ENCODE data around the gene ZSWIM5.
"Not testable (repeated sequence)": the region's sequence is repeated elsewhere in the genome, so short reads cannot be mapped to it uniquely, and the experiment has no call there.

Gene ZSWIM5

DNA sequence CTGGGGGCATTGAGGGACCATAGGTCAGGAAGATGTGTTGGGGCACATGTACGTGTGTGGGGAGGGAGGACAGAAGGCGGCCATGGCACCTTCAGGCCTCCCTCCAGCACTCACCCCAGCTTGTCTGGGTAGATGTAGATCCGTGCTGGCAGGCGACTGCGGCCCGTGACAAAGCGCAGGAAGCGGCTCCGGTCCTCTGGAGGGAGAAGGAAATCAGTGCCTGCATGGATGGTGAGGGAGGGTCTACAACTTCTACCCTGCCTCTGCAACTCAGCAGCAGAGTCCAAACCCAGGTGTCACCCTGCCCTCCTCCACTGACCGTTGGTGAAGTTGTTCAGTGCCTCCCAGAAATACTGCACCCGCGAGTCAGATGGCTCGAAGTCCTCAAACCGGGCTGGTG lies 202.7 kb downstream of the ZSWIM5 start:
- no peak for DNase-seq (ENCODE audit: low read depth in 2 of 2)

DNA sequence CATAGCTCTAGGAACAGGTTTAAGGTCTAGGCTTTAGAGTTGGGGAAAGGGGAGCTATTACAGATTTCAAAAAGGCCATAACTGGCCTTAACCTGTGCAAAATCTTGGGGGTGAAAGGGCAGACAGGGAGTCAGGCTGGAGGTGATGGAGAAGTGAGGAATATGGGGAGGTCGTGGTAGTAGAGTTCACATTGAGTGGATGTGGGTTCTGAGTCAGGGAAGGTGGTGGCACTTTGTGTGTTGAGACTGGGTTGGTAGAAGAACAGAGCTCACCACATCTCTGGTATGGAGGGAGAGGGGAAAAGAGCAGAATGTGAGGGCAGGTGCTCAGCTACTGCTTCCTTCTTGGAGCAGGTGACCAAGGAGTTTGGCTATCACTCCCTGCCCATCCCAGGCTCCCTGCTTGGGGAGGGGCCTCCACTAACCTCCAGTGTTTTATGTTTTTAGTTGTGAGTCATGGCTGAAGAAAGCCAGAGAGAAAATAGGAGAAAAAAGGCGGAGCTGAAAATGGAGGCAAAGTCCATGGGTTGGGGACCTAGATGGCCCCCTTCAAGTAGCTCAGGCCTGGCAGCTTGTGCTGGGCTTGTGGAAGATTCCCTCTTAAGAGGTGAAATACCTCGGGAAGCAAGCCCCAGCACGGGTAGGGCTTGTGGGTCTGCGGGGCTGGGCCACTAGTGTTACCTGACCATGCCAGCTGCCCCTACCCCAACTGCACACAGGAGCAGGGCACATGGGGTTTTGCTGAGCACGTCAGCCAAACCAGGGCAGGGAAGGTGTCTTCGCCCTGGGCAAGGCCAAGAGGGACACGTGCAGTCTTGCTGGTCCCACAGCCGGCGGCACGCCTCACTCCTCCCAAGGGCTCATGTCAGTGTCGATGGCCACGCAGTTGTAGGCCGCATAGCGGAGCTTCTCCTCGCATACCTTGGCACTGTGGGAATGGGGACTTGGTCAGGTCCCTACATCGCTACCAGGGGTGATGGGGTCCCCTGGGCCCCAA lies 203.5 kb downstream of the ZSWIM5 start:
- DNase-seq (ENCODE audit: low read depth in 2 of 2) = no peak

DNA sequence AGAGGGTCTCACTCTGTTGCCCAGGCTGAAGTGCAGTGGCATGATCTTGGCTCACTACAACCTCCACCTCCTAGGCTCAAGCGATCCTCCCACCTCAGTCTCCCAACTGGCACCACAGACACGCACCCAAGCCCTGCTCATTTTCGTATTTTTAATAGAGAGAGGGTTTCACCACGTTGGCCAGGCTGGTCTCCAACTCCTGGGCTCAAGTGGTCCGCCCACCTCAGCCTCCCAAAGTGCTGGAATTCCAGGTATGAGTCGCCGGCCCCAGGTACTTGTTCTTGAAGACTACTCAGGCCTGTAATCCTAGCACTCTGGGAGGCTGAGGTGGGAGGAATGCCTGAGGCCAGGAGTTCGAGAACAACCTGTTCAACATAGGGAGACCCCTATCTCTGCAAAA lies 204.8 kb downstream of the ZSWIM5 start:
- DNase-seq (ENCODE audit: low read depth in 2 of 2) = not testable (repeated sequence)

DNA sequence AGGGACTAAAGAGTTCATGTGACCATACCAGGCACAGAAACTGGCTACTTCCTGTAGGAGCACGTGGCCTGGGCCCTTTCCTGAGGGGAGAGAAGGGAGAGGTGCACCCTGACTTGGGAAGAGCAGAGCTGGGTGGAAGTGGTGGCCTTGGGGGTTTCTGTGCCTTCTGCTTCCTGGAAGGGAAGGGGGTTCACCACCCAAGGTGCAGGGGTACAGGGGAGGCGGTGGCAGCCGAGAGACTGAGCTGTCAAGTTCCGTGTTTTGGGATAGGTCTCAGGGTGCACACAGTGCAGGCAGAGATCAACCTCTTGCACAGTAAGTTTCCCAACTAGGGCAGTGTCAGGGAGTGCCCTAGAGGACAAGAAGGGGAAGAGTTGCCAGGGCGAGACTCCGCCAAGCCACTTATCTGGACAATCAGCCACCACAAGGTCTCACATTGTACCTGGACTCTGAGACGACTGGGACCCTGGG lies 205.4 kb downstream of the ZSWIM5 start:
- DNase-seq (ENCODE audit: low read depth in 2 of 2) = no peak

DNA sequence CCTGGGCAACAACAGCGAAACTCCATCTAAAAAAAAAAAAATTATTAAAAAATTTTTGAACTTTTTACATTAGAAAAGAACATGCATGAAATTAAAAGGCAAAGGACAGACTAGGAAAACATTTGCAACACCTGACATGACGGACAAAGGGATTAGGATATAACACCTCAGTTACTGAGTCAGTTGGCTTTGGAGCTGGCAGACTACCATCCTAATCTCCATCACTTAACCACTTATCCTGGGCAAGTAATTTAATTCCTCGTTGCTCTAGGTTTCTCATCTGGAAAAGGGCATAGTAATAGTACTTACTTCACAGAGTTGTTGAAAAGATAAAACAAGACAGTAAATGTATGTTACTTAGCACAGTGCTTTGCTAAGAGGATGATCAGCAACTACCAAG lies 207.2 kb downstream of the ZSWIM5 start:
- DNase-seq (ENCODE audit: low read depth in 2 of 2) = no peak

DNA sequence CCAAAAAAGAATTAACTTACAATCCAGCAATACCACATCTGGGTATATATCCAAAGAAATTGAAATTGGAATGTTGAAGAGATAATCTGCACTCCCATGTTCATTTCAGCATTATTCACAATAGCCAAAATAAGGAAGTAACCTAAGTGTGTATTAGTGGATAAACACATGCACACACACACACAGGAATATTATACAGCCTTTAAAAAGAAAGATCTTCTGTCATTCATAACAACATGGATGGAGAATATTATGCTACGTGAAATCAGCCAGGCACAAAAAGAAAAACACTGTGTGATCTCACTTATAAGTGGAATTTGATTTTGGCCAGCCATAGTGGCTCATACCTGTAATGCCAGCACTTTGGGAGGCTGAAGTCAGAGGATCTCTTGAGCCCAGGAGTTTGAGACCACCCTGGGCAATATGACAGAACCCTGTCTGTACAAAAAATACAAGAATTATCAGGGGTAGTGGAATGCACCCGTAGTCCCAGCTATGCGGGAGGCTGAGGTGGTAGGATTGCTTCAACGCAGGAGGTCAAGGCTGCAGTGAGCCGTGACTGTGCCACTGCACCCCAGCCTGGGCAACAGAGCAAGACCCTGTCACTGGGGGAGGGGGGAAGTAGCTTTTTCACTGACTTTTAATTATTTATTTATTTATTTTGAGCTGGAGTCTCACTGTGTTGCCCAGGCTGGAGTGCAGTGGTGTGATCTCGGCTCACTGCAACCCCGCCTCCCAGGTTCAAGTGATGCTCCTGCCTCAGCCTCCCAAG lies 210.8 kb downstream of the ZSWIM5 start:
- DNase-seq (ENCODE audit: low read depth in 2 of 2) = no peak

DNA sequence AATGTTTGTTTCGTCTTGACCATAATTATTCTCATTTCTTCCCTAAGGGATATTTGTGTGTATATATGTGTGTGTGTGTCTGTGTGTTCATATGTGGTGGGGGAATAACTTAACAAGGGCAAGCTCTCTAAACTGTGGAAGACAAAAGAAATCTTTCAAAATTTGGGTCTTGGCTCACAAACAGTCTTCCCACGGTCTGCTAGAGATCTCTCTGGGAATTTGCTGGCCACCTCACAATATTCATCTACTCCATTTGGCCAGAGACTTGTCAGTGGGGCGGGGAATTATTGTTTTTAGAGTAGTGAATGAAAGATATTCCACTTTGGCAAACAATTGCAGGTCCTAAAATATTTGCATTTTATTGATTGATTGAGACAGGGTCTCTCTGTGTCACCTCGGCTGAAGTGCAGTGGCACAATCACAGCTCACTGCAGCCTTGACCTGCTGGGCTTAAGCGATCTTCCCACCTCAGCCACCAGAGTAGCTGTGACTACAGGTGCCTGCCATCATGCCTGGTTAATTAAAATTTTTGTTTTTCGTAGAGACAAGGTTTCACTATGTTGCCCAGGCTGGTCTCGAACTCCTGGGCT lies 212.0 kb downstream of the ZSWIM5 start:
- no peak for DNase-seq (ENCODE audit: low read depth in 2 of 2)

DNA sequence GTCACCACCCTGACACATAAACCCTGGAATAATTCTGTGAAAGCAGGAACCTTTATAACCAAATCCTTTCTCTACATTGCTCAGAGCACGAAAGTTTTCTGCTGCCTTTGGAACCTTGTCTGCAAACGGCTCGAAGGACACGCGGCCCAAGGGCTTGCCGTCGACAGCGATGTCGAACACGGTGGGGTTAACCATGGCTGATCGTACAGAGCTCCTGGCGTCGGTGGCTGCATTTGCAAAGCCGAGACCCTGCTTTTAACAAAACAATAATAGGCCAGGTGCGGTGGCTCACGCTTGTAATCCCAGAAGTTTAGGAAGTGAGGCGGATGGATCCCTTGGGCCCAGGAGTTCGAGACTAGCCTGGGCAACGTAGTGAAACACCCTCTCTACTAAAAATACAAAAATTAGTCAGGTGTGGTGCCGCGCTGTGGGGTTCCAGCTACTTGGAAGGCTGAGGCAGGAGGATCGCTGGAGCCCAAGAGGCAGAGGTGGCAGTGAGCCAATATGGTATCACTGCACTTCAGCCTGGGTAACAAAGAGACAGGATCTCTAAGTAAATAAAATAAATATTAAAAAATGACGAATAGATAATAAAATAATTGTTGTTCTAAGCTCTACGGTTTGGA lies 217.8 kb downstream of the ZSWIM5 start:
- DNase-seq (ENCODE audit: low read depth in 2 of 2) = no peak

DNA sequence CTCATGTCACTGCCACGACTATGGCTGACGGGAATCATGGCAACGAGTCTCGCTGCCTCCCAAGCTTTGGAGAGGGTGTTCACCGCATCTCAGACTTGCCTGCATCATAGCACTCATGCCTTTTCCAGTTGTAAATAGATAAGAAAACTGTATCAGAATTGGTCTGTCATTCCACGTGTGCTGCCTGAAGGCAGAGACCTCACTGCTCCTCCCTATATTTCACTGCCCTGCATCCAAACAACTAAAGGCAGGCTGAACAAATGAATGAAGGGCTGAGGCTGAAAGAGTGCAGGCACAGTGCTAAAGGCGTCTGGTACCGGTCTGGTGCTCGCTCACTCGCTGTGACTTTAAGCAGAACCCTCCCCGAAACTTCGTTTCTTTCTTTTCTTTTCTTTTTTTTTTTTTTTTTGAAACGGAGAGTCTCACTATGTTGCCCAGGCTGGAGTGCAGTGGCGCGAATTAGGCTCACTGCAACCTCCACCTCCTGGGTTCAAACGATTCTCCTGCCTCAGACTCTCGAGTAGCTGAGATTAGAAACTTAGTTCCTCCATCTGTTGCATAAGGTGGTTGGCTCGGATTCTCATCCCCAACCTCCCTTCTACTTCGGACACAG lies 220.6 kb downstream of the ZSWIM5 start:
- no peak for DNase-seq (ENCODE audit: low read depth in 2 of 2)

DNA sequence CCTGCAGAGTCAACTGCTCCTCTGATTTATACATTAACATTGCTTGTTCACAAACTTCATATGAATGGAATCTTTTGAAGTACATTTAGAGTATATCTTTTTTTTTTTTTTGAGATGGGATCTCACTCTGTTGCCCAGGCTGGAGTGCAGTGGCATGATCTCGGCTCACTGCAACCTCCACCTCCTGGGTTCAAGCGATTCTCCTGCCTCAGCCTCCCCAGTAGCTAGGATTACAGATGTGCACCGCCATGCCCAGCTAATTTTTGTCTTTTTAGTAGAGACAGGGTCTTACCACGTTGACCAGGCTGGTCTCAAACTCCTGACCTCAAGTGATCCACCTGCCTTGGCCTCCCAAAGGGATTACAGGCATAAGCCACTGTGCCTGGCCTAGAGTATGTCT lies 229.0 kb downstream of the ZSWIM5 start:
- DNase-seq (ENCODE audit: low read depth in 2 of 2) = not testable (repeated sequence)

DNA sequence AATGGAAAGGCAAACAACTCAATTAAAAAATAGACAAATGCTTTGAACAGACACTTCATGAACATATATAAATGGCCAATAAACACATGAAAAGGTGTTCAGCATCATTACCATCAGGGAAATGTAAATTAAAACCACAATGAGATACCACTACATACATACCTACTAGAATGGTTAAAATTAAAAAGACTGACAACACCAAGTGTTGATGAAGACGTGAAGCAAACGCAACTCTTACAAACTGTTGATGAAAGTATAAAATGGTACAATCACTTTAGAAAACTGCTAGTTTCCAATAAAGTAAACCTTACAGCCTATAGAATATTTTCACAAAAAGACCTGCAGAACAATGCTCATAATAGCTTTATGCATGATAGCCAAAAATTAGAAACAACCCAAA lies 230.2 kb downstream of the ZSWIM5 start:
- no peak for DNase-seq (ENCODE audit: low read depth in 2 of 2)

DNA sequence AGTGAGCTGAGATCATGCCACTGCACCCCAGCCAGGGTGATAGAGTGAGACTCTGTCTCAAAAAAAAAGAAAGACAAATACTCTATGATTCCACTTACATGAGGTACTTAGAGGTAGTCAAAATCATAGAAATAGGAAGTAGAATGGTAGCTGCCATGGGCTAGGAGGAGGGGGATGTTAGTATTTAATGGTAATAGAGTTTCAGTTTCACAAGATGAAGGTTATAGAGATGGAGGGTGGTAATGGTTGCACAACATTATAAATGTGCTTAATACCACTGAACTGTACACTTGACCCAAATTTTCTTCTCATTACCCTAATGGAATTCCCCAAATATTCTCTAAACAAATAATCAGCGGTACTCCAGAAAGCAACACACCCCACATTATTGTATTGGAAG lies 232.8 kb downstream of the ZSWIM5 start:
- DNase-seq (ENCODE audit: low read depth in 2 of 2) = no peak

DNA sequence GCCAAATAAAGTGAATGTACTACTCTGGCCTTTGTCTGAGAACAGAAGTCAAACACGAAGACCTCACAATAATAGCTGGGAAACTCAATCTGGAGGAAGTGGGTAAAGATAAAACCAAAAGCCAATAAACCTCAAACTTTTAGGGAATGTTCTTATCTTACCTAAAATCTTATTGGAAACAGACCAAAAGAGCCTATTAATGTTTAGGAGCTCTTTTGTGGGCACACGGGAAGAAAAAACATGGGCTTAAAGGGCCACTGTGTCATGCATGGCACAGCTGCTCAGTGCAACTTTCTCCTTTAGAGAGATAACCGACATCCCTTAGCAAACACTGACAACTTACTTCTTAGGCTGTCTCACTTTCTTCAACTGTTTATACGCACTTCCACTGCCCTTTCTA lies 236.1 kb downstream of the ZSWIM5 start:
- no peak for DNase-seq (ENCODE audit: low read depth in 2 of 2)
